ENCODE measurements around the gene EXOSC1.
A peak's percentile ranks its signal among the peaks of the same experiment; 100 is the strongest.
"Not testable (repeated sequence)": the region's sequence is repeated elsewhere in the genome, so short reads cannot be mapped to it uniquely, and the experiment has no call there.

The EXOSC1 gene

GRCh38 chr10:97479939-97480338 lies 34.1 kb upstream of the EXOSC1 start:
- peaks cover 58% of the 10 kb centered on the region for H3K36me3 ChIP-seq (ENCODE audit: control insufficient read depth, insufficient read depth, low read length)
- no peaks in the 10 kb centered on the region for H3K4me1 ChIP-seq (ENCODE audit: control insufficient read depth, insufficient read depth, low read length, poor library complexity, severe bottlenecking)
- no peak overlapping the region for H3K27ac ChIP-seq (ENCODE audit: insufficient read depth, low read length, poor library complexity, severe bottlenecking)

GRCh38 chr10:97479410-97479809 lies 33.6 kb upstream of the EXOSC1 start:
- peaks cover 64% of the 10 kb centered on the region for H3K36me3 ChIP-seq (ENCODE audit: control insufficient read depth, insufficient read depth, low read length)

More at GRCh38 chr10:97479939-97480338, 34.1 kb upstream of the EXOSC1 start:
- Histone ChIP-seq H3K4me3 (ENCODE audit: insufficient read depth, low read depth, low read length, poor library complexity, severe bottlenecking) (no peak overlapping the region), H3K9me3 (ENCODE audit: control insufficient read depth, low read length) (no peaks in the 10 kb centered on the region), H3K27me3 (replicated peaks; ENCODE audit: control insufficient read depth, insufficient read depth, low read length, poor library complexity, severe bottlenecking) (no peaks in the 10 kb centered on the region)
- DNase-seq = no peak

GRCh38 chr10:97475936-97476594 lies 30.3 kb upstream of the EXOSC1 start:
- H3K27me3 ChIP-seq (replicated peaks; ENCODE audit: control insufficient read depth, insufficient read depth, low read length, poor library complexity, severe bottlenecking) = no peaks in the 10 kb centered on the region
- H3K36me3 ChIP-seq (ENCODE audit: control insufficient read depth, insufficient read depth, low read length) = peaks cover 85% of the 10 kb centered on the region
- H3K27ac ChIP-seq (ENCODE audit: insufficient read depth, low read length, poor library complexity, severe bottlenecking) = no peak overlapping the region
- no peaks in the 10 kb centered on the region for H3K9me3 ChIP-seq (ENCODE audit: control insufficient read depth, low read length)
- no peak for DNase-seq
- no peaks in the 10 kb centered on the region for H3K4me1 ChIP-seq (ENCODE audit: control insufficient read depth, insufficient read depth, low read length, poor library complexity, severe bottlenecking)
- no peak overlapping the region for H3K4me3 ChIP-seq (ENCODE audit: insufficient read depth, low read depth, low read length, poor library complexity, severe bottlenecking)

More at GRCh38 chr10:97479410-97479809, 33.6 kb upstream of the EXOSC1 start:
- not testable (repeated sequence) for H3K27me3 ChIP-seq (replicated peaks; ENCODE audit: control insufficient read depth, insufficient read depth, low read length, poor library complexity, severe bottlenecking); H3K4me3 ChIP-seq (ENCODE audit: insufficient read depth, low read depth, low read length, poor library complexity, severe bottlenecking); H3K9me3 ChIP-seq (ENCODE audit: control insufficient read depth, low read length); DNase-seq; H3K27ac ChIP-seq (ENCODE audit: insufficient read depth, low read length, poor library complexity, severe bottlenecking); H3K4me1 ChIP-seq (ENCODE audit: control insufficient read depth, insufficient read depth, low read length, poor library complexity, severe bottlenecking)

GRCh38 chr10:97474918-97475317 lies 29.1 kb upstream of the EXOSC1 start:
- no peak for DNase-seq
- Histone ChIP-seq H3K27ac (ENCODE audit: insufficient read depth, low read length, poor library complexity, severe bottlenecking) (no peak overlapping the region), H3K36me3 (ENCODE audit: control insufficient read depth, insufficient read depth, low read length) (peaks cover 84% of the 10 kb centered on the region), H3K4me1 (ENCODE audit: control insufficient read depth, insufficient read depth, low read length, poor library complexity, severe bottlenecking) (no peaks in the 10 kb centered on the region), H3K27me3 (replicated peaks; ENCODE audit: control insufficient read depth, insufficient read depth, low read length, poor library complexity, severe bottlenecking) (no peaks in the 10 kb centered on the region), H3K4me3 (ENCODE audit: insufficient read depth, low read depth, low read length, poor library complexity, severe bottlenecking) (no peak overlapping the region), H3K9me3 (ENCODE audit: control insufficient read depth, low read length) (no peaks in the 10 kb centered on the region)

- H3K27ac ChIP-seq (ENCODE audit: insufficient read depth, low read length, poor library complexity, severe bottlenecking); H3K9me3 ChIP-seq (ENCODE audit: control insufficient read depth, low read length); H3K4me3 ChIP-seq (ENCODE audit: insufficient read depth, low read depth, low read length, poor library complexity, severe bottlenecking); DNase-seq; H3K27me3 ChIP-seq (replicated peaks; ENCODE audit: control insufficient read depth, insufficient read depth, low read length, poor library complexity, severe bottlenecking); H3K4me1 ChIP-seq (ENCODE audit: control insufficient read depth, insufficient read depth, low read length, poor library complexity, severe bottlenecking): not testable (repeated sequence)
- peaks cover 85% of the 10 kb centered on the region for H3K36me3 ChIP-seq (ENCODE audit: control insufficient read depth, insufficient read depth, low read length)
Measured at GRCh38 chr10:97468781-97469180, 23.0 kb upstream of the EXOSC1 start.

- DNase-seq = no peak
- no peaks in the 10 kb centered on the region for H3K9me3 ChIP-seq (ENCODE audit: control insufficient read depth, low read length)
- H3K27ac ChIP-seq (ENCODE audit: insufficient read depth, low read length, poor library complexity, severe bottlenecking) = no peak overlapping the region
- H3K4me1 ChIP-seq (ENCODE audit: control insufficient read depth, insufficient read depth, low read length, poor library complexity, severe bottlenecking) = no peaks in the 10 kb centered on the region
- no peak overlapping the region for H3K4me3 ChIP-seq (ENCODE audit: insufficient read depth, low read depth, low read length, poor library complexity, severe bottlenecking)
- no peaks in the 10 kb centered on the region for H3K27me3 ChIP-seq (replicated peaks; ENCODE audit: control insufficient read depth, insufficient read depth, low read length, poor library complexity, severe bottlenecking)
- peaks cover 85% of the 10 kb centered on the region for H3K36me3 ChIP-seq (ENCODE audit: control insufficient read depth, insufficient read depth, low read length)
Measured at GRCh38 chr10:97468162-97468561, 22.4 kb upstream of the EXOSC1 start.

GRCh38 chr10:97466755-97467154 lies 20.9 kb upstream of the EXOSC1 start:
- H3K4me1 ChIP-seq (ENCODE audit: control insufficient read depth, insufficient read depth, low read length, poor library complexity, severe bottlenecking) = no peaks in the 10 kb centered on the region
- peaks cover 88% of the 10 kb centered on the region for H3K36me3 ChIP-seq (ENCODE audit: control insufficient read depth, insufficient read depth, low read length)
- H3K27ac ChIP-seq (ENCODE audit: insufficient read depth, low read length, poor library complexity, severe bottlenecking) = no peak overlapping the region
- no peaks in the 10 kb centered on the region for H3K27me3 ChIP-seq (replicated peaks; ENCODE audit: control insufficient read depth, insufficient read depth, low read length, poor library complexity, severe bottlenecking)
- no peak for DNase-seq
- H3K9me3 ChIP-seq (ENCODE audit: control insufficient read depth, low read length) = no peaks in the 10 kb centered on the region
- no peak overlapping the region for H3K4me3 ChIP-seq (ENCODE audit: insufficient read depth, low read depth, low read length, poor library complexity, severe bottlenecking)

GRCh38 chr10:97465982-97466381 lies 20.2 kb upstream of the EXOSC1 start:
- no peak overlapping the region for H3K4me3 ChIP-seq (ENCODE audit: insufficient read depth, low read depth, low read length, poor library complexity, severe bottlenecking)
- no peaks in the 10 kb centered on the region for H3K27me3 ChIP-seq (replicated peaks; ENCODE audit: control insufficient read depth, insufficient read depth, low read length, poor library complexity, severe bottlenecking)
- no peaks in the 10 kb centered on the region for H3K9me3 ChIP-seq (ENCODE audit: control insufficient read depth, low read length)
- peaks cover 93% of the 10 kb centered on the region for H3K36me3 ChIP-seq (ENCODE audit: control insufficient read depth, insufficient read depth, low read length)
- no peak overlapping the region for H3K27ac ChIP-seq (ENCODE audit: insufficient read depth, low read length, poor library complexity, severe bottlenecking)
- DNase-seq = no peak
- no peaks in the 10 kb centered on the region for H3K4me1 ChIP-seq (ENCODE audit: control insufficient read depth, insufficient read depth, low read length, poor library complexity, severe bottlenecking)

- no peak overlapping the region for H3K4me3 ChIP-seq (ENCODE audit: insufficient read depth, low read depth, low read length, poor library complexity, severe bottlenecking)
- no peak overlapping the region for H3K27ac ChIP-seq (ENCODE audit: insufficient read depth, low read length, poor library complexity, severe bottlenecking)
- H3K4me1 ChIP-seq (ENCODE audit: control insufficient read depth, insufficient read depth, low read length, poor library complexity, severe bottlenecking) = no peaks in the 10 kb centered on the region
- no peaks in the 10 kb centered on the region for H3K9me3 ChIP-seq (ENCODE audit: control insufficient read depth, low read length)
- no peak for DNase-seq
- H3K27me3 ChIP-seq (replicated peaks; ENCODE audit: control insufficient read depth, insufficient read depth, low read length, poor library complexity, severe bottlenecking) = no peaks in the 10 kb centered on the region
- peaks cover 93% of the 10 kb centered on the region for H3K36me3 ChIP-seq (ENCODE audit: control insufficient read depth, insufficient read depth, low read length)
Measured at GRCh38 chr10:97464226-97464625, 18.4 kb upstream of the EXOSC1 start.

GRCh38 chr10:97463363-97464132 lies 17.7 kb upstream of the EXOSC1 start:
- Histone ChIP-seq H3K36me3 (ENCODE audit: control insufficient read depth, insufficient read depth, low read length) (peaks cover 93% of the 10 kb centered on the region), H3K27ac (ENCODE audit: insufficient read depth, low read length, poor library complexity, severe bottlenecking) (no peak overlapping the region), H3K27me3 (replicated peaks; ENCODE audit: control insufficient read depth, insufficient read depth, low read length, poor library complexity, severe bottlenecking) (no peaks in the 10 kb centered on the region), H3K4me3 (ENCODE audit: insufficient read depth, low read depth, low read length, poor library complexity, severe bottlenecking) (no peak overlapping the region), H3K9me3 (ENCODE audit: control insufficient read depth, low read length) (no peaks in the 10 kb centered on the region), H3K4me1 (ENCODE audit: control insufficient read depth, insufficient read depth, low read length, poor library complexity, severe bottlenecking) (no peaks in the 10 kb centered on the region)
- peak in 1 of 3 donors; percentile 11 for DNase-seq

Data from effector memory CD4-positive, alpha-beta T cell (primary cell).